KOPT-K1 (cell line): ENCODE measurements around the gene CFLAR.
A peak's percentile ranks its signal among the peaks of the same experiment; 100 is the strongest.

Experiments
- H3K27ac ChIP-seq: fragments of 200-600 bp; sonication (generic); 2 replicates; pipeline ENCODE4 v1.5.1; 2016; ENCODE audit warnings: antibody characterized with exemption, mild to moderate bottlenecking, low read depth, low read length; ENCODE audit not compliant: poor library complexity, severe bottlenecking
- H3K36me3 ChIP-seq: fragments of 200-600 bp; sonication (generic); 2 replicates; pipeline ENCODE4 v1.5.1; 2017; ENCODE audit warnings: antibody characterized with exemption, mild to moderate bottlenecking, low read length, moderate library complexity; ENCODE audit not compliant: insufficient read depth
- H3K9me3 ChIP-seq: fragments of 200-600 bp; sonication (generic); 2 replicates; pipeline ENCODE4 v1.5.1; 2017; ENCODE audit warnings: antibody characterized with exemption, low read length, mild to moderate bottlenecking; ENCODE audit not compliant: insufficient read depth, poor library complexity, severe bottlenecking

Gene CFLAR

GRCh38 chr2:201223089-201224073, 107.4 kb downstream of the CFLAR start:
- Histone ChIP-seq H3K9me3 (no peaks in the 10 kb centered on the region), H3K27ac (peak overlapping the region; percentile 75), H3K36me3 (peaks cover 28% of the 10 kb centered on the region)
